Measurements from ENCODE around the gene PRRT1.

PRRT1 gene

GRCh38 chr6:32166411-32167061, 14.8 kb upstream of the PRRT1 start:
- Histone ChIP-seq H4K20me1 (ENCODE audit: low read depth, low read length) (no peaks in the 10 kb centered on the region), H3K27me3 (ENCODE audit: low read length) (no peaks in the 10 kb centered on the region), H3K79me2 (ENCODE audit: insufficient read depth, low read length) (no peaks in the 10 kb centered on the region), H3K9me3 (ENCODE audit: insufficient read depth, low read length) (no peaks in the 10 kb centered on the region), H2AFZ (ENCODE audit: low read depth, low read length, severe bottlenecking) (no peak overlapping the region), H3K36me3 (ENCODE audit: low read length) (no peaks in the 10 kb centered on the region), H3K9ac (ENCODE audit: low read length) (no peak overlapping the region), H3K4me2 (ENCODE audit: low read depth, low read length, poor library complexity, severe bottlenecking) (no peak overlapping the region), H3K27ac (ENCODE audit: low read depth, low read length) (no peak overlapping the region), H3K4me3 (ENCODE audit: insufficient read depth, low read length, poor library complexity, severe bottlenecking) (no peak overlapping the region), H3K9me2 (replicated peaks; ENCODE audit: insufficient read depth, low read length) (no peaks in the 10 kb centered on the region), H3F3A (ENCODE audit: insufficient read depth) (no peaks in the 10 kb centered on the region)
- TF ChIP-seq EZH2phosphoT487 (conservative IDR thresholded peaks at IDR 0.05; ENCODE audit: low read length): no peak
- TF ChIP-seq, protein P1, sequence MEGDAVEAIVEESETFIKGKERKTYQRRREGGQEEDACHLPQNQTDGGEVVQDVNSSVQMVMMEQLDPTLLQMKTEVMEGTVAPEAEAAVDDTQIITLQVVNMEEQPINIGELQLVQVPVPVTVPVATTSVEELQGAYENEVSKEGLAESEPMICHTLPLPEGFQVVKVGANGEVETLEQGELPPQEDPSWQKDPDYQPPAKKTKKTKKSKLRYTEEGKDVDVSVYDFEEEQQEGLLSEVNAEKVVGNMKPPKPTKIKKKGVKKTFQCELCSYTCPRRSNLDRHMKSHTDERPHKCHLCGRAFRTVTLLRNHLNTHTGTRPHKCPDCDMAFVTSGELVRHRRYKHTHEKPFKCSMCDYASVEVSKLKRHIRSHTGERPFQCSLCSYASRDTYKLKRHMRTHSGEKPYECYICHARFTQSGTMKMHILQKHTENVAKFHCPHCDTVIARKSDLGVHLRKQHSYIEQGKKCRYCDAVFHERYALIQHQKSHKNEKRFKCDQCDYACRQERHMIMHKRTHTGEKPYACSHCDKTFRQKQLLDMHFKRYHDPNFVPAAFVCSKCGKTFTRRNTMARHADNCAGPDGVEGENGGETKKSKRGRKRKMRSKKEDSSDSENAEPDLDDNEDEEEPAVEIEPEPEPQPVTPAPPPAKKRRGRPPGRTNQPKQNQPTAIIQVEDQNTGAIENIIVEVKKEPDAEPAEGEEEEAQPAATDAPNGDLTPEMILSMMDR (IDR thresholded peaks at IDR 0.05; ENCODE audit: insufficient read depth, low read length, poor library complexity, severe bottlenecking): no peak

- TF ChIP-seq EZH2phosphoT487 (conservative IDR thresholded peaks at IDR 0.05; ENCODE audit: low read length): no peak
- TF ChIP-seq, protein P1 (IDR thresholded peaks at IDR 0.05; ENCODE audit: insufficient read depth, low read length, poor library complexity, severe bottlenecking): no peak
- no peak within 1 kb of the TSS for H3K4me2 ChIP-seq (ENCODE audit: low read depth, low read length, poor library complexity, severe bottlenecking)
- H3K9me2 ChIP-seq (replicated peaks; ENCODE audit: insufficient read depth, low read length): no peaks in the 10 kb centered on the region
- H3F3A ChIP-seq (ENCODE audit: insufficient read depth): no peaks in the 10 kb centered on the region
- no peak within 1 kb of the TSS for H3K9ac ChIP-seq (ENCODE audit: low read length)
- no peaks in the 10 kb centered on the region for H3K27me3 ChIP-seq (ENCODE audit: low read length)
- no peaks in the 10 kb centered on the region for H3K9me3 ChIP-seq (ENCODE audit: insufficient read depth, low read length)
- H3K27ac ChIP-seq (ENCODE audit: low read depth, low read length): no peak within 1 kb of the TSS
- no peaks in the 10 kb centered on the region for H3K36me3 ChIP-seq (ENCODE audit: low read length)
- no peaks in the 10 kb centered on the region for H4K20me1 ChIP-seq (ENCODE audit: low read depth, low read length)
- H2AFZ ChIP-seq (ENCODE audit: low read depth, low read length, severe bottlenecking): no peak within 1 kb of the TSS
- H3K4me3 ChIP-seq (ENCODE audit: insufficient read depth, low read length, poor library complexity, severe bottlenecking): no peak within 1 kb of the TSS
- no peaks in the 10 kb centered on the region for H3K79me2 ChIP-seq (ENCODE audit: insufficient read depth, low read length)
Measured at GRCh38 chr6:32164295-32164694, 12.6 kb upstream of the PRRT1 start, which contains the start of gene EGFL8. Gene EGFL8 (plus strand): TSS chr6:32164595. CDS start chr6:32166166, 1,571 bp downstream.

- H3F3A ChIP-seq (ENCODE audit: insufficient read depth): no peaks in the 10 kb centered on the region
- H3K4me2 ChIP-seq (ENCODE audit: low read depth, low read length, poor library complexity, severe bottlenecking): no peak overlapping the region
- no peak overlapping the region for H3K27ac ChIP-seq (ENCODE audit: low read depth, low read length)
- no peaks in the 10 kb centered on the region for H3K79me2 ChIP-seq (ENCODE audit: insufficient read depth, low read length)
- no peaks in the 10 kb centered on the region for H3K9me3 ChIP-seq (ENCODE audit: insufficient read depth, low read length)
- no peak overlapping the region for H3K4me3 ChIP-seq (ENCODE audit: insufficient read depth, low read length, poor library complexity, severe bottlenecking)
- no peaks in the 10 kb centered on the region for H3K27me3 ChIP-seq (ENCODE audit: low read length)
- H4K20me1 ChIP-seq (ENCODE audit: low read depth, low read length): no peaks in the 10 kb centered on the region
- TF ChIP-seq, protein P1 (IDR thresholded peaks at IDR 0.05; ENCODE audit: insufficient read depth, low read length, poor library complexity, severe bottlenecking): no peak
- TF ChIP-seq EZH2phosphoT487 (conservative IDR thresholded peaks at IDR 0.05; ENCODE audit: low read length): no peak
- no peak overlapping the region for H2AFZ ChIP-seq (ENCODE audit: low read depth, low read length, severe bottlenecking)
- H3K9me2 ChIP-seq (replicated peaks; ENCODE audit: insufficient read depth, low read length): no peaks in the 10 kb centered on the region
- no peak overlapping the region for H3K9ac ChIP-seq (ENCODE audit: low read length)
- no peaks in the 10 kb centered on the region for H3K36me3 ChIP-seq (ENCODE audit: low read length)
Measured at GRCh38 chr6:32163559-32164258, 12.0 kb upstream of the PRRT1 start.

All from SU-DHL-6 (cell line).